ENCODE results near the gene ANKRD12.

The ANKRD12 gene

DNA sequence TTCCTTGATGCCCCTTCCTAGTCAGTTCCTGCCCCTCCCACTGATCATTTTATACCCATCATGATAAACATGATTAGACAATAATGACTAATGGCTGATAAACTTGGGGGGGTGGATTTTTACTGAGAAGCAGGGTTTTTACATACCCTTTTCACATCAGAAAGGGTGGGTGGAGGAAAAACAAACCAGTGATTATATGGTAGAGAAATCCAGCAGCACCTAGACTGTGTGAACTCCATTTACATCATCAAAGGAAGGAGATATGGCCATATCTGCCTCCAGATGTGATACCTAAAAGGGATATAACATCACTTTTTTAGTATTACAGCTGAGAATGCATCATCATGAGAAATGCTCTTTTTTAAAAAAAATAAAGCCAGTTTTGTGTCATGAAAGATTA is 89.9 kb downstream of the ANKRD12 start (continued):
- TF ChIP-seq ZBTB1 (tag by site-specific recombination; IDR thresholded peaks at IDR 0.05) (no peak), GLI2 (tag by site-specific recombination; IDR thresholded peaks at IDR 0.05; ENCODE audit: borderline replicate concordance, low read depth) (no peak), ZNF248 (tag by site-specific recombination; IDR thresholded peaks at IDR 0.05) (no peak), ZNF596 (tag by site-specific recombination; IDR thresholded peaks at IDR 0.05) (no peak), ZFP41 (tag by site-specific recombination; IDR thresholded peaks at IDR 0.05; ENCODE audit: borderline replicate concordance) (no peak), ZNF654 (tag by site-specific recombination; IDR thresholded peaks at IDR 0.05; ENCODE audit: low read depth) (no peak), KLF8 (tag by site-specific recombination; IDR thresholded peaks at IDR 0.05) (no peak), ZNF623 (tag by site-specific recombination; IDR thresholded peaks at IDR 0.05) (no peak), HOXA7 (CRISPR knock-in tag; IDR thresholded peaks at IDR 0.05; ENCODE audit: borderline replicate concordance) (no peak), ZNF548 (tag by site-specific recombination; IDR thresholded peaks at IDR 0.05) (no peak)
- TF ChIP-seq, protein P1, sequence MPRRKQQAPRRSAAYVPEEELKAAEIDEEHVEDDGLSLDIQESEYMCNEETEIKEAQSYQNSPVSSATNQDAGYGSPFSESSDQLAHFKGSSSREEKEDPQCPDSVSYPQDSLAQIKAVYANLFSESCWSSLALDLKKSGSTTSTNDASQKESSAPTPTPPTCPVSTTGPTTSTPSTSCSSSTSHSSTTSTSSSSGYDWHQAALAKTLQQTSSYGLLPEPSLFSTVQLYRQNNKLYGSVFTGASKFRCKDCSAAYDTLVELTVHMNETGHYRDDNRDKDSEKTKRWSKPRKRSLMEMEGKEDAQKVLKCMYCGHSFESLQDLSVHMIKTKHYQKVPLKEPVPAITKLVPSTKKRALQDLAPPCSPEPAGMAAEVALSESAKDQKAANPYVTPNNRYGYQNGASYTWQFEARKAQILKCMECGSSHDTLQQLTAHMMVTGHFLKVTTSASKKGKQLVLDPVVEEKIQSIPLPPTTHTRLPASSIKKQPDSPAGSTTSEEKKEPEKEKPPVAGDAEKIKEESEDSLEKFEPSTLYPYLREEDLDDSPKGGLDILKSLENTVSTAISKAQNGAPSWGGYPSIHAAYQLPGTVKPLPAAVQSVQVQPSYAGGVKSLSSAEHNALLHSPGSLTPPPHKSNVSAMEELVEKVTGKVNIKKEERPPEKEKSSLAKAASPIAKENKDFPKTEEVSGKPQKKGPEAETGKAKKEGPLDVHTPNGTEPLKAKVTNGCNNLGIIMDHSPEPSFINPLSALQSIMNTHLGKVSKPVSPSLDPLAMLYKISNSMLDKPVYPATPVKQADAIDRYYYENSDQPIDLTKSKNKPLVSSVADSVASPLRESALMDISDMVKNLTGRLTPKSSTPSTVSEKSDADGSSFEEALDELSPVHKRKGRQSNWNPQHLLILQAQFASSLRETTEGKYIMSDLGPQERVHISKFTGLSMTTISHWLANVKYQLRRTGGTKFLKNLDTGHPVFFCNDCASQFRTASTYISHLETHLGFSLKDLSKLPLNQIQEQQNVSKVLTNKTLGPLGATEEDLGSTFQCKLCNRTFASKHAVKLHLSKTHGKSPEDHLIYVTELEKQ (tag by site-specific recombination; IDR thresholded peaks at IDR 0.05; ENCODE audit: borderline replicate concordance) = no peak
- TF ChIP-seq, protein P2, sequence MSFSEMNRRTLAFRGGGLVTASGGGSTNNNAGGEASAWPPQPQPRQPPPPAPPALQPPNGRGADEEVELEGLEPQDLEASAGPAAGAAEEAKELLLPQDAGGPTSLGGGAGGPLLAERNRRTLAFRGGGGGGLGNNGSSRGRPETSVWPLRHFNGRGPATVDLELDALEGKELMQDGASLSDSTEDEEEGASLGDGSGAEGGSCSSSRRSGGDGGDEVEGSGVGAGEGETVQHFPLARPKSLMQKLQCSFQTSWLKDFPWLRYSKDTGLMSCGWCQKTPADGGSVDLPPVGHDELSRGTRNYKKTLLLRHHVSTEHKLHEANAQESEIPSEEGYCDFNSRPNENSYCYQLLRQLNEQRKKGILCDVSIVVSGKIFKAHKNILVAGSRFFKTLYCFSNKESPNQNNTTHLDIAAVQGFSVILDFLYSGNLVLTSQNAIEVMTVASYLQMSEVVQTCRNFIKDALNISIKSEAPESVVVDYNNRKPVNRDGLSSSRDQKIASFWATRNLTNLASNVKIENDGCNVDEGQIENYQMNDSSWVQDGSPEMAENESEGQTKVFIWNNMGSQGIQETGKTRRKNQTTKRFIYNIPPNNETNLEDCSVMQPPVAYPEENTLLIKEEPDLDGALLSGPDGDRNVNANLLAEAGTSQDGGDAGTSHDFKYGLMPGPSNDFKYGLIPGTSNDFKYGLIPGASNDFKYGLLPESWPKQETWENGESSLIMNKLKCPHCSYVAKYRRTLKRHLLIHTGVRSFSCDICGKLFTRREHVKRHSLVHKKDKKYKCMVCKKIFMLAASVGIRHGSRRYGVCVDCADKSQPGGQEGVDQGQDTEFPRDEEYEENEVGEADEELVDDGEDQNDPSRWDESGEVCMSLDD (tag by site-specific recombination; IDR thresholded peaks at IDR 0.05) = no peak
- TF ChIP-seq, protein P3, sequence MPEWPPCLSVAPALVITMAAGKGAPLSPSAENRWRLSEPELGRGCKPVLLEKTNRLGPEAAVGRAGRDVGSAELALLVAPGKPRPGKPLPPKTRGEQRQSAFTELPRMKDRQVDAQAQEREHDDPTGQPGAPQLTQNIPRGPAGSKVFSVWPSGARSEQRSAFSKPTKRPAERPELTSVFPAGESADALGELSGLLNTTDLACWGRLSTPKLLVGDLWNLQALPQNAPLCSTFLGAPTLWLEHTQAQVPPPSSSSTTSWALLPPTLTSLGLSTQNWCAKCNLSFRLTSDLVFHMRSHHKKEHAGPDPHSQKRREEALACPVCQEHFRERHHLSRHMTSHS (tag by site-specific recombination; IDR thresholded peaks at IDR 0.05) = no peak

DNA sequence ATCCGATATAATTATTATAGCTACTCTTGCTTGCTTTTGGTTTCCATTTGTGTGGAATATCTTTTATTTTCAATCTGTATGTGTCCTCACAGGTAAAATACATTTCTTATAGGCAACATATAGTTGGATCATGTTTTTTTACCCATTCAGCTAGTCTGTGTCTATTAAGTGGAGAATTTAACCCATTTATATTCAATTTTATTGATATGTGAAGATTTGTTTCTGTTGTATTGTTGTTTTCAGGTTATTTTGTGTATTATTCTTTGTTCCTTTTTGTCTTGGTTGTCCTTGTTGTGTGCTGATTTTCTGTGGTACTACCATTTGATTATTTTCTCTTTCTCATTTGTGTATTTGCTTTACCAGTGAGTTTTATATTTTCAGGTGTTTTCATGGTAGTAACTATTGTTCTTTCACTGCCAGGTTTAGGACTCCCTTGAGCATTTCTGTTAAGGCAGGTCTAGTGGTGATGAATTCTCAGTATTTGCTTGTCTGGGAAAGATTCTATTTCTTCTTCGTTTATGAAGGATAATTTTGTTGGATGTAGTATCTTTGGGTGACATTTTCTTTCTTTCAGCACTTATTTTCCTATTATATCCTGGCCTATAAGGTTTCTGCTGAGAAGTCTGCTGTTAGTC is 95.4 kb downstream of the ANKRD12 start:
- POLR2A ChIA-PET = interaction anchor here (0.6 to 0.7 kb wide), 2 partner anchors 16 to 39 kb away, joined by 3 read pairs; no protein-coding TSS in a partner anchor
- TF ChIP-seq ZNF157 (tag by site-specific recombination; IDR thresholded peaks at IDR 0.05) (no peak), ZNF169 (tag by site-specific recombination; IDR thresholded peaks at IDR 0.05) (no peak), SETDB1 (IDR thresholded peaks at IDR 0.05; ENCODE audit: insufficient read length, low read length) (peak; percentile 59)
- TF ChIP-seq, protein P4, sequence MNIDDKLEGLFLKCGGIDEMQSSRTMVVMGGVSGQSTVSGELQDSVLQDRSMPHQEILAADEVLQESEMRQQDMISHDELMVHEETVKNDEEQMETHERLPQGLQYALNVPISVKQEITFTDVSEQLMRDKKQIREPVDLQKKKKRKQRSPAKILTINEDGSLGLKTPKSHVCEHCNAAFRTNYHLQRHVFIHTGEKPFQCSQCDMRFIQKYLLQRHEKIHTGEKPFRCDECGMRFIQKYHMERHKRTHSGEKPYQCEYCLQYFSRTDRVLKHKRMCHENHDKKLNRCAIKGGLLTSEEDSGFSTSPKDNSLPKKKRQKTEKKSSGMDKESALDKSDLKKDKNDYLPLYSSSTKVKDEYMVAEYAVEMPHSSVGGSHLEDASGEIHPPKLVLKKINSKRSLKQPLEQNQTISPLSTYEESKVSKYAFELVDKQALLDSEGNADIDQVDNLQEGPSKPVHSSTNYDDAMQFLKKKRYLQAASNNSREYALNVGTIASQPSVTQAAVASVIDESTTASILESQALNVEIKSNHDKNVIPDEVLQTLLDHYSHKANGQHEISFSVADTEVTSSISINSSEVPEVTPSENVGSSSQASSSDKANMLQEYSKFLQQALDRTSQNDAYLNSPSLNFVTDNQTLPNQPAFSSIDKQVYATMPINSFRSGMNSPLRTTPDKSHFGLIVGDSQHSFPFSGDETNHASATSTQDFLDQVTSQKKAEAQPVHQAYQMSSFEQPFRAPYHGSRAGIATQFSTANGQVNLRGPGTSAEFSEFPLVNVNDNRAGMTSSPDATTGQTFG (tag by site-specific recombination; IDR thresholded peaks at IDR 0.05; ENCODE audit: borderline replicate concordance) = no peak
- Histone ChIP-seq H3K9me3 (ENCODE audit: control insufficient read depth, insufficient read depth, low read depth, low read length) (no peaks in the 10 kb centered on the region), H3K36me3 (ENCODE audit: control insufficient read depth in 2 of 2, insufficient read depth in 1 of 2, low read length in 2 of 2) (peaks cover 4% of the 10 kb centered on the region in 2 experiments; a peak in 2 of 3 replicates), H3K4me1 (ENCODE audit: control insufficient read depth, insufficient read depth, low read length) (no peaks in the 10 kb centered on the region), H3K27ac (ENCODE audit: extremely low read depth, low read depth, low read length) (no peak overlapping the region), H3K4me3 (ENCODE audit: low read depth, low read length) (no peak overlapping the region)
- CTCF ChIA-PET = interaction anchor here (0.6 to 0.7 kb wide), 3 partner anchors 76 to 742 kb away, joined by 3 read pairs; no protein-coding TSS in a partner anchor

All from HEK293 (cell line).